OCI-LY3 (cell line): ENCODE results near the gene DIPK1A.
"Not testable (repeated sequence)": the region's sequence is repeated elsewhere in the genome, so short reads cannot be mapped to it uniquely, and the experiment has no call there.

Experiments used
- CTCF ChIP-seq: fragments of 200-600, 300-600 bp; sonication (generic); IDR thresholded peaks from 2 replicates; pipeline ENCODE4 v1.5.1; 2014; ENCODE audit warnings: antibody characterized with exemption, low read length, low read depth
- EZH2phosphoT487 ChIP-seq: fragments of 200-600 bp; shearing (Covaris generic); IDR thresholded peaks from 2 replicates; pipeline ENCODE4 v1.6.1; 2018; ENCODE audit warnings: antibody characterized with exemption, mixed run types, low read depth

- not testable (repeated sequence) for TF ChIP-seq CTCF, EZH2phosphoT487
Observed at GRCh38 chr1:92898053-92898452, 63.2 kb downstream of the DIPK1A start.
